Ascending aorta (tissue), 2 donors: ENCODE data around the gene MFAP2. TPM values are rescaled to one million over a fixed set of nuclear protein-coding genes. Genes with fewer than 3 reads are reported as not detected.

Experiments
- DNase-seq, 2 donors: peaks; one replicate each; pipeline ENCODE4 v3.0.0-alpha.2; 2019; ENCODE audit warnings: low spot score in 2 of 2
- H3K27ac ChIP-seq, 2 donors: fragments of 200-600 bp; sonication (generic); one replicate each; pipeline ENCODE4 v1.5.1; 2016 to 2017; ENCODE audit warnings: mild to moderate bottlenecking in 1 of 2
- H3K27me3 ChIP-seq: fragments of 200-600 bp; sonication (generic); one replicate; pipeline ENCODE4 v1.5.1; 2017
- H3K36me3 ChIP-seq, 2 donors: fragments of 200-600 bp; sonication (generic); one replicate each; pipeline ENCODE4 v1.5.1; 2016
- H3K4me1 ChIP-seq, 2 donors: fragments of 200-600 bp; sonication (generic); one replicate each; pipeline ENCODE4 v1.5.1; 2016 to 2017; ENCODE audit warnings: mild to moderate bottlenecking in 1 of 2
- H3K4me3 ChIP-seq, 2 donors: fragments of 200-600 bp; sonication (generic); one replicate each; pipeline ENCODE4 v1.5.1; 2016 to 2017; ENCODE audit warnings: mild to moderate bottlenecking in 1 of 2
- H3K9me3 ChIP-seq, 2 donors: fragments of 200-600 bp; sonication (generic); one replicate each; pipeline ENCODE4 v1.5.1; 2016
- intact Hi-C: fragments of 100-400 bp; cut with DNase I; formaldehyde crosslinking; loops from one replicate; pipeline ENCODE4 v1.15.1; 2023
- total RNA-seq: library from RNA; depleted of rRNA; stranded (reverse); fragments of >200 nt; gene quantifications from one replicate; pipeline ENCODE4 v1.1.0, GENCODE V29; 2016
- TF ChIP-seq, protein P1 (sequence below), 3 experiments: fragments of 200-600 bp in 2 of 3; fragments of 450-650 bp in 1 of 3; sonication (generic) in 2 of 3; IDR thresholded peaks; one replicate each; pipeline ENCODE4 v1.5.1; 2016 to 2019; ENCODE audit warnings: antibody characterized with exemption in 3 of 3, mild to moderate bottlenecking in 1 of 3, moderate library complexity in 1 of 3

The MFAP2 gene
- total RNA-seq, 1 donor from 2014 or later: 26.3 TPM

DNA sequence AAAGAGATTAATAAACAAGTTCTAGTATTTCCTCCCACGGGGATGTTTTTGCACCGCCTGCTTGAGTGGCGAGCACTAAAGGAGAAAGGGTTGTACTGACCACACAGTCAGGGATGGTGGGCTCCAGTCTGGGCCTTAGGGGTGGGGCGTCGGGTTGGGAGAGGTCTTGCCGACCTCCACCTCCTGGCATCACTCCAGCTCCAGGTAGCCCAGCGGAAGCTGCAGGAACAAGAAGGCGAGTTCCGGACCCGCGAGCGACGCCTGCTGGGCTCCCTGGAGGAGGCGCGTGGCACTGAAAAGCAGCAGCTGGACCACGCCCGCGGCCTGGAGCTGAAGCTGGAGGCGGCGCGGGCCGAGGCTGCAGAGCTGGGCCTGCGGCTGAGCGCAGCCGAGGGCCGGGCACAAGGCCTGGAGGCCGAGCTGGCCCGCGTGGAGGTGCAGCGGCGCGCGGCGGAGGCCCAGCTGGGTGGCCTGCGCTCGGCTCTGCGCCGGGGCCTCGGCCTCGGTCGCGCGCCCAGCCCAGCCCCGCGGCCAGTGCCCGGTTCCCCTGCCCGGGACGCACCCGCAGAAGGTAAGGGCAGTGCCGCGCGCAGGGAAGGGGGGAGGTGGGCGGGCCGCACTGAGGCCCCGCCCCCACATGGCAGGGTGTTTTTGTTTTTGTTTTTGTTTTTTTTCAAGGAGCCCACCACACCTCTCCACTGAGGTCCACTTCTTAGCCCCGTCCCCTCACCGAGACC lies 19.7 kb downstream of the MFAP2 start:
- peaks cover 9 to 10% of the 10 kb centered on the region in 2 donors for H3K36me3 ChIP-seq
- intact Hi-C loops: loop anchor here (5.0 kb wide), 2 partner anchors 277 to 1433 kb away; partner anchors contain the start of gene DNAJC16
- H3K4me1 ChIP-seq: peaks cover 7% of the 10 kb centered on the region in 2 donors
- peak overlapping the region; percentile 50 to 58 for H3K4me3 ChIP-seq
- peak overlapping the region; percentile 13 to 37 for H3K27ac ChIP-seq
- no peaks in the 10 kb centered on the region for H3K27me3 ChIP-seq
- H3K9me3 ChIP-seq: no peaks in the 10 kb centered on the region
- TF ChIP-seq, protein P1, sequence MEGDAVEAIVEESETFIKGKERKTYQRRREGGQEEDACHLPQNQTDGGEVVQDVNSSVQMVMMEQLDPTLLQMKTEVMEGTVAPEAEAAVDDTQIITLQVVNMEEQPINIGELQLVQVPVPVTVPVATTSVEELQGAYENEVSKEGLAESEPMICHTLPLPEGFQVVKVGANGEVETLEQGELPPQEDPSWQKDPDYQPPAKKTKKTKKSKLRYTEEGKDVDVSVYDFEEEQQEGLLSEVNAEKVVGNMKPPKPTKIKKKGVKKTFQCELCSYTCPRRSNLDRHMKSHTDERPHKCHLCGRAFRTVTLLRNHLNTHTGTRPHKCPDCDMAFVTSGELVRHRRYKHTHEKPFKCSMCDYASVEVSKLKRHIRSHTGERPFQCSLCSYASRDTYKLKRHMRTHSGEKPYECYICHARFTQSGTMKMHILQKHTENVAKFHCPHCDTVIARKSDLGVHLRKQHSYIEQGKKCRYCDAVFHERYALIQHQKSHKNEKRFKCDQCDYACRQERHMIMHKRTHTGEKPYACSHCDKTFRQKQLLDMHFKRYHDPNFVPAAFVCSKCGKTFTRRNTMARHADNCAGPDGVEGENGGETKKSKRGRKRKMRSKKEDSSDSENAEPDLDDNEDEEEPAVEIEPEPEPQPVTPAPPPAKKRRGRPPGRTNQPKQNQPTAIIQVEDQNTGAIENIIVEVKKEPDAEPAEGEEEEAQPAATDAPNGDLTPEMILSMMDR (IDR thresholded peaks at IDR 0.05): peak; percentile 71 to 78 (median 75)
- peak in 1 of 2 donors; percentile 90 for DNase-seq

DNA sequence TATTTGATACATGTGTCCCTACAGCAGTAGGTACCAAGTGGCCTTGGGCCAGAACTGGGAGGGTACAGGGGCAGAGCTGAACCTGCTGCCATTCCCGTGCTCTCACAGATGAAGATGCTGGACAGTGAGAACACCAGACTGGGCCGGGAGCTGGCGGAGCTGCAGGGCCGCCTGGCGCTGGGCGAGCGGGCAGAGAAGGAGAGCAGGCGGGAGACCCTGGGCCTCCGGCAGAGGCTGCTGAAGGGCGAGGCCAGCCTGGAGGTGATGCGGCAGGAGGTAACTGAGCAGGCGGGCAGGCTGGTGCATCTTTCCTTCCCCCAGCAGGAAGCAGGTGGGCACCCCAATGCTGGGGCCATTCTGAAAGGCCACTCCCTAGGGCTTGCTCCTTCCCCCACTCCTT lies 21.9 kb downstream of the MFAP2 start:
- H3K27ac ChIP-seq: no peak overlapping the region
- H3K4me1 ChIP-seq: peaks cover 2 to 3% of the 10 kb centered on the region in 2 donors
- intact Hi-C loops: loop anchor here (10.0 kb wide), 1 partner anchor 166 kb away; no protein-coding TSS in a partner anchor
- no peak for DNase-seq
- no peaks in the 10 kb centered on the region for H3K27me3 ChIP-seq
- no peak overlapping the region for H3K4me3 ChIP-seq
- TF ChIP-seq, protein P1 (IDR thresholded peaks at IDR 0.05): no peak
- no peaks in the 10 kb centered on the region for H3K9me3 ChIP-seq
- peaks cover 19 to 22% of the 10 kb centered on the region in 2 donors for H3K36me3 ChIP-seq

DNA sequence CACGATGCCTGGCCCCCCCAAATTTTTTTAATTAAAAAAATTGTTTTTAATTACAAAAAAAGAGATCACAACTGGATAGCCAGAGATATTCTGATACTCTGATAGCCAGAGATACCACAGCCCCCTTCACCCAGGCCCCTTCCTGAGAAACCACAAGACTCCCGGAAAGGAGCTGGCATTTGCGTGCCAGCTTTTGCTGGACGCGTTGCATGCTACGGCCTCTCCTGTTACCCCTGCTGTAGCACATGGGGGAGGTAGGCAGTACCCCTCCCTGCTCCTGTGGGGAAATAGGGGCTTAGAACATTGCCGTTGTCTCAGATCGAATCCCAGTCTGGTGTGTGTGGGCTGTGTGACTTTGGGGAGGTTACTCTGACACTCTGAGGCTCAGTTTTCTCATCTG lies 22.7 kb downstream of the MFAP2 start:
- no peak for DNase-seq

DNA sequence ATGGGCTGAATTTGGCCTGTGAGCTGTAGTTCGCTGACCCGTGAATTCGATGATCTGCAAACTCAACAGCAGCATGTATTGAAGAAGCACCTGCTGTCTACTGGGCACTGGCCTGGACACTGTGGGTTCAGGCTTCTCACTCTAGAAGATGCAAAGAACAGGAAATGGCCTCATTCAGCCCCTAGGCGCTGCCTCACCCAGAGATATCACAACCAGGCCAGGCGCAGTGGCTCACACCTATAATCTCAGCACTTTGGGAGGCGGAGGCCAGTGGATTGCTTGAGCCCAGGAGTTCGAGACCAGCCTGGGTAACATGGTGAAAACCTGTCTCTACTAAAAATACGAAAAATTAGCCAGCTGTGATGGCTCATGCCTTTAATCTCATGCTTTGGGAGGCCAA lies 23.6 kb downstream of the MFAP2 start:
- Histone ChIP-seq H3K27me3 (no peaks in the 10 kb centered on the region), H3K4me3 (no peak overlapping the region), H3K9me3 (no peaks in the 10 kb centered on the region), H3K27ac (no peak overlapping the region), H3K4me1 (peaks cover 3 to 5% of the 10 kb centered on the region in 2 donors), H3K36me3 (peaks cover 19 to 22% of the 10 kb centered on the region in 2 donors)
- intact Hi-C loops: loop anchor here (10.0 kb wide), 1 partner anchor 168 kb away; no protein-coding TSS in a partner anchor
- TF ChIP-seq, protein P1 (IDR thresholded peaks at IDR 0.05): no peak
- no peak for DNase-seq

More for the DNA sequence above, 22.7 kb downstream of the MFAP2 start:
- H3K27ac ChIP-seq: no peak overlapping the region
- no peaks in the 10 kb centered on the region for H3K27me3 ChIP-seq
- TF ChIP-seq, protein P1 (IDR thresholded peaks at IDR 0.05): no peak
- intact Hi-C loops: loop anchor here (10.0 kb wide), 1 partner anchor 167 kb away; no protein-coding TSS in a partner anchor
- no peaks in the 10 kb centered on the region for H3K9me3 ChIP-seq
- no peak overlapping the region for H3K4me3 ChIP-seq
- peaks cover 2 to 3% of the 10 kb centered on the region in 2 donors for H3K4me1 ChIP-seq
- H3K36me3 ChIP-seq: peaks cover 19 to 22% of the 10 kb centered on the region in 2 donors

DNA sequence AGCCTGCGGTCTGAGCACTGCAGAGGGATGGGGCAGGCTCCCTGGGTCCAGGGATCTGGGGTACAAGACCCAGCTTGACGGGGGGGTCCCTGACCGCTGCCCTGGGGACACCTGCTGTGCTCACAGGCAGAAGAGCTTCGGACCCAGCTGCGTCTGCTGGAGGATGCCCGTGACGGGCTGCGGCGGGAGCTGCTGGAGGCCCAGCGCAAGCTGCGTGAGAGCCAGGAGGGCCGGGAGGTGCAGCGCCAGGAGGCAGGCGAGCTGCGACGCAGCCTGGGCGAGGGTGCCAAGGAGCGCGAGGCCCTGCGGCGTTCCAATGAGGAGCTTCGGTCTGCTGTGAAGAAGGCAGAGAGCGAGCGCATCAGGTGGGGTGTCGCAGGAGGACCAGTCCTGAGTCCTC lies 25.2 kb downstream of the MFAP2 start:
- Histone ChIP-seq H3K36me3 (peaks cover 19 to 22% of the 10 kb centered on the region in 2 donors), H3K4me3 (no peak overlapping the region), H3K4me1 (peaks cover 0 to 3% of the 10 kb centered on the region in 2 donors), H3K27ac (no peak overlapping the region), H3K9me3 (no peaks in the 10 kb centered on the region), H3K27me3 (no peaks in the 10 kb centered on the region)
- intact Hi-C loops: loop anchor here (10.0 kb wide), 1 partner anchor 170 kb away; no protein-coding TSS in a partner anchor
- no peak for DNase-seq
- TF ChIP-seq, protein P1 (IDR thresholded peaks at IDR 0.05): no peak
